Lung (tissue), 12 donors: Measurements from ENCODE around the gene KCND2. TPM values are rescaled to one million over a fixed set of nuclear protein-coding genes. Genes with fewer than 3 reads are reported as not detected.

Source experiments
- ATAC-seq: fragments of 200-7000 bp; cut with Tn5 transposase; one replicate; pipeline ENCODE4 v1.9.1; 2020; ENCODE audit warnings: moderate number of reproducible peaks; ENCODE audit not compliant: insufficient read depth, low FRiP score
- DNase-seq, 3 donors: peaks; one replicate each; pipeline ENCODE4 v3.0.0-alpha.2; 2013 to 2017
- H3K27ac ChIP-seq, 2 donors: one replicate each; pipeline ENCODE4 v1.5.1; 2013; ENCODE audit warnings: mild to moderate bottlenecking in 2 of 2, moderate library complexity in 2 of 2, control low read depth in 1 of 2, inconsistent platforms in 1 of 2, low read depth in 1 of 2, low read length in 1 of 2
- H3K27me3 ChIP-seq, 3 donors: one replicate each; pipeline ENCODE4 v1.5.1; 2013; ENCODE audit warnings: low read length in 2 of 3; ENCODE audit not compliant: control insufficient read depth in 3 of 3, insufficient read depth in 3 of 3
- H3K36me3 ChIP-seq, 4 donors: one replicate each; pipeline ENCODE4 v1.5.1; 2013; ENCODE audit warnings: low read length in 4 of 4, mild to moderate bottlenecking in 1 of 4, moderate library complexity in 1 of 4; ENCODE audit not compliant: control insufficient read depth in 4 of 4, insufficient read depth in 4 of 4
- H3K4me1 ChIP-seq, 5 donors: one replicate each; pipeline ENCODE4 v1.5.1; 2013; ENCODE audit warnings: low read length in 5 of 5, mild to moderate bottlenecking in 2 of 5, moderate library complexity in 1 of 5; ENCODE audit not compliant: control insufficient read depth in 5 of 5, insufficient read depth in 5 of 5
- H3K4me3 ChIP-seq: one replicate; pipeline ENCODE4 v1.5.1; 2013; ENCODE audit warnings: mild to moderate bottlenecking, control low read depth, moderate library complexity
- H3K9ac ChIP-seq, 2 donors: one replicate each; pipeline ENCODE4 v1.5.1; 2013; ENCODE audit warnings: low read length in 2 of 2, control low read depth in 1 of 2; ENCODE audit not compliant: insufficient read depth in 1 of 2
- H3K9me3 ChIP-seq, 4 donors: one replicate each; pipeline ENCODE4 v1.5.1; 2013; ENCODE audit warnings: low read length in 3 of 4, mild to moderate bottlenecking in 1 of 4, moderate library complexity in 1 of 4; ENCODE audit not compliant: control insufficient read depth in 4 of 4, insufficient read depth in 3 of 4
- CTCF ChIP-seq: IDR thresholded peaks from 2 replicates; pipeline ENCODE4 v1.5.1; 2012; ENCODE audit warnings: mild to moderate bottlenecking; ENCODE audit errors: control extremely low read depth, extremely low read depth
- WGBS, 2 donors: extraction: QIAGEN DNeasy Blood & Tissue Kit; methylation state at CpG; one replicate each; pipeline ENCODE4 v1.1.7; 2013; 5-methylcytosine and 5-hydroxymethylcytosine counted together
- polyA plus RNA-seq, 2 donors: library from polyadenylated mRNA; stranded (reverse); fragments of 200-250 nt; gene quantifications; one replicate each; pipeline ENCODE4 v1.2.1, GENCODE V29; 2013
- total RNA-seq, 2 donors: library from RNA; depleted of rRNA in 1 of 2; stranded (reverse); fragments of >200 nt in 1 of 2; gene quantifications; one replicate each; pipeline ENCODE4 v1.2.1, GENCODE V29; 2014 to 2021
- donor health status: control.
- donor health status: control.
- donor health status: Bipolar disorder and iron deficiency.
- donor health status: healthy.
- donor health status: DM: yes; HTN: yes; CAD: no.

The KCND2 gene
- total and polyA plus RNA-seq, 4 donors = 0.03 to 1.1 (median 0.10) TPM

DNA sequence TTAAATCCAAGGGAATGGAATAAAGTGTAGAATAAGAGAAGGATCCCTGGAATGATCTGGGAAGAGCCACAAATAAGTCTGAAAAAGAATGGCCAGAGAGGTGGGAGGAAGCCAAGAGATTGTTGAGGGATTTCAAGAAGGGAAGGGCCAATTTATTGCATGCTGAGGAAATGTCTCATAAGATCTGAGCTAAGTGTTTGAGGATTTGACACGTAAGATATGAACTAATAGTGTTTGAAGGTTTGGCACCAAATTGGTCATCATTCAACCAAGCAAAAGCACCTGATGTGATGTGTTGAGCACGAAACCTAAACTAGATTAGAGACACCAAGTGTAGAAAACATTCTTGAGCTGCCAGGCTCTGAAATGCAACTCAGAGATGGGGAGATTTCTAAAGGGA, 487.1 kb downstream of the KCND2 start:
- ATAC-seq = no peak

DNA sequence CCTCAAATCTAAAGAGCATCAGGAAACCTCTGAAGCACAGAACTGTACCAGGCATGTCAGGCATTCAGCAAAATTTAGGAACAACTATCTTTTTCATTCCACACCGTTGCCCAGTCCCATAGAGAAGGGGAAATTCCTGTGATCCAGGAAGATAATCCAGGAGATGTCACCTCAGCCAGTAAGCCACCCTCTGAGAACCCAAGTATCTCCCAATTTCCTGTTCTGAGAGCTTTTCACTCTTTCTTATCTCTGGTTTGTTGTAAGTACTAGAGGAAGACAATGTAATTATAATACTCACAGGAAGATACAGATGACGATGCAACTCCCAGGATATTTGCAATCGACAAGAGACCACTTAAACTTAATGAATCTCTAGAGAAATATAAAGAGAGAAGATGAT, 487.9 kb downstream of the KCND2 start:
- Histone ChIP-seq H3K4me3 (no peak overlapping the region), H3K4me1 (no peaks in the 10 kb centered on the region), H3K36me3 (no peaks in the 10 kb centered on the region), H3K9me3 (peaks cover 0 to 1% (median 0%) of the 10 kb centered on the region in 4 donors), H3K9ac (no peak overlapping the region), H3K27ac (no peak overlapping the region), H3K27me3 (no peaks in the 10 kb centered on the region)
- no peak for TF ChIP-seq CTCF
- WGBS, 2 donors = 55 to 67% methylated on average over 3 of the region's 3 CpGs
- ATAC-seq (no peak), DNase-seq (no peak)

More for the DNA sequence above, 487.1 kb downstream of the KCND2 start:
- TF ChIP-seq CTCF = no peak
- Histone ChIP-seq H3K9ac (no peak overlapping the region), H3K4me1 (no peaks in the 10 kb centered on the region), H3K36me3 (no peaks in the 10 kb centered on the region), H3K9me3 (peaks cover 0 to 1% (median 0%) of the 10 kb centered on the region in 4 donors), H3K4me3 (no peak overlapping the region), H3K27me3 (no peaks in the 10 kb centered on the region), H3K27ac (no peak overlapping the region)
- WGBS, 2 donors = 81 to 83% methylated on average over 2 of the region's 2 CpGs
- no peak for DNase-seq

DNA sequence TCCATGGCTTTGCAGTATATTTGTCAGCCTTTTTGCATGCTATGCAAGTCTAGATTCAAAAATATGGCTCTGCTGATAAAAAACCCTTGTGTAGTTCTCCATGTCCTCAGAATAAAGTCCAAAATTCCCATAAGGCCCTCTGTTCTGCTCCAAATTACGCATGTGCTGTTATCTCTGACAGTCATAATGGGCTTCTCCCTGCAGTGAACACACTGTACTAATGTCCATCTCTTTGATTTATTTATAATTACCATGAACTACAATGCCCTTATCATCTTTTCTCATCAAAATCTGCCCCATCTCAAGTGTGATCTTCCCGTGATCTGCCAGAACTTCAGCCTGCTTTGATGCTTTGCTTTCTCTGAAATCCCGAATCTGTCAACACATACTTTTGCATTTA, 497.2 kb downstream of the KCND2 start:
- H3K9ac ChIP-seq = no peak overlapping the region
- TF ChIP-seq CTCF = no peak
- H3K36me3 ChIP-seq = no peaks in the 10 kb centered on the region
- no peaks in the 10 kb centered on the region for H3K27me3 ChIP-seq
- H3K27ac ChIP-seq = no peak overlapping the region
- ATAC-seq (no peak), DNase-seq (peak in 1 of 3 donors; percentile 5)
- H3K4me1 ChIP-seq = no peaks in the 10 kb centered on the region
- no peaks in the 10 kb centered on the region for H3K9me3 ChIP-seq
- 70 to 74% methylated on average over 3 of the region's 3 CpGs for WGBS, 2 donors
- no peak overlapping the region for H3K4me3 ChIP-seq

DNA sequence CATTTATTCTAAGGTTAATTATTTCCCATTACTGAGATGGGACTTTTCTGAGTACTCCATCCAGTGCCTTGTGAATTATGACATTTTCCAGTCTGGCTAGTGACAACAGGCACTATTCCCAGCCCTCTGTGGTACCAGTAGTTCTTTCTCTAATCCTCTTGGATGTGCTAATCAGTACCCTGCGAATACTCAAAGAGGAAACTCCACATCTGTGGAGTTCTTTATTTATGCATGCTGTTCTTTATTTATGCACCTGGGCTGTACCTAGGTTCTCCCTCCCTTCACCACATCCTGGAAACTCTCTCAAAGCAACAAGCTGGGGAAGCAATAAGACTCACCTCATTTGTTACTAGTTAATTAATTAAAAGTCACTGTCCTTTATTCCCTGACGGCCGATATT, 501.5 kb downstream of the KCND2 start:
- H3K4me1 ChIP-seq = no peaks in the 10 kb centered on the region
- H3K36me3 ChIP-seq = no peaks in the 10 kb centered on the region
- ATAC-seq (no peak), DNase-seq (no peak)
- no peak overlapping the region for H3K27ac ChIP-seq
- TF ChIP-seq CTCF = no peak
- 78 to 80% methylated on average over 3 of the region's 3 CpGs for WGBS, 2 donors
- no peak overlapping the region for H3K9ac ChIP-seq
- no peak overlapping the region for H3K4me3 ChIP-seq
- H3K27me3 ChIP-seq = no peaks in the 10 kb centered on the region
- H3K9me3 ChIP-seq = no peaks in the 10 kb centered on the region
